SKM-1 (cell line): ENCODE results near the gene SLC37A3.

Experiments
- DNase-seq: peaks from one replicate; lab custom pipeline; 2025; ENCODE audit not compliant: unreplicated experiment; lab: John Stamatoyannopoulos, UW

The SLC37A3 gene

GRCh38 chr7:140402178-140402835 is 4.0 kb upstream of the SLC37A3 start:
- no peak for DNase-seq

- DNase-seq = no peak
Measured at GRCh38 chr7:140400381-140400780, 2.1 kb upstream of the SLC37A3 start.

GRCh38 chr7:140398821-140399220 is 491 bp upstream of the SLC37A3 start:
- no peak for DNase-seq

GRCh38 chr7:140393756-140394306 is 4.5 kb downstream of the SLC37A3 start:
- no peak for DNase-seq

- DNase-seq = no peak
Measured at GRCh38 chr7:140391634-140392033, 6.7 kb downstream of the SLC37A3 start.

GRCh38 chr7:140390466-140391190 is 7.7 kb downstream of the SLC37A3 start:
- DNase-seq = peak; percentile 43

- DNase-seq = no peak
Measured at GRCh38 chr7:140390034-140390433, 8.3 kb downstream of the SLC37A3 start.

- no peak for DNase-seq
Measured at GRCh38 chr7:140389445-140389844, 8.9 kb downstream of the SLC37A3 start.

GRCh38 chr7:140384894-140385545 is 13.3 kb downstream of the SLC37A3 start:
- DNase-seq = no peak

- no peak for DNase-seq
Measured at GRCh38 chr7:140383954-140384713, 14.2 kb downstream of the SLC37A3 start.

GRCh38 chr7:140375892-140376730 is 22.2 kb downstream of the SLC37A3 start:
- no peak for DNase-seq

- DNase-seq = no peak
Measured at GRCh38 chr7:140375323-140375722, 23.0 kb downstream of the SLC37A3 start.

GRCh38 chr7:140369294-140369693 is 29.0 kb downstream of the SLC37A3 start:
- DNase-seq = no peak

GRCh38 chr7:140367528-140367927 is 30.8 kb downstream of the SLC37A3 start:
- no peak for DNase-seq

- DNase-seq = no peak
Measured at GRCh38 chr7:140364819-140365218, 33.5 kb downstream of the SLC37A3 start.

- no peak for DNase-seq
Measured at GRCh38 chr7:140360697-140361229, 37.6 kb downstream of the SLC37A3 start.

- DNase-seq = no peak
Measured at GRCh38 chr7:140358412-140359051, 39.8 kb downstream of the SLC37A3 start.

GRCh38 chr7:140358024-140358411 is 40.3 kb downstream of the SLC37A3 start:
- no peak for DNase-seq

- DNase-seq = no peak
Measured at GRCh38 chr7:140350056-140350455, 48.3 kb downstream of the SLC37A3 start.
